ENCODE results near the gene USP44. TPM values are rescaled to one million over a fixed set of nuclear protein-coding genes. Genes with fewer than 3 reads are reported as not detected.

Gene USP44
- total RNA-seq, 1 donor, result 5.2 TPM

- no peak for TF ChIP-seq CTCF (IDR thresholded peaks at IDR 0.05; ENCODE audit: insufficient read depth, low read depth, low read length)
- DNase-seq (ENCODE audit: low read depth), result no peak
These were observed 69.4 kb downstream of the USP44 start for GRCh38 chr12:95481888-95482287.

GRCh38 chr12:95481072-95481471, 70.2 kb downstream of the USP44 start:
- TF ChIP-seq CTCF (IDR thresholded peaks at IDR 0.05; ENCODE audit: insufficient read depth, low read depth, low read length), result no peak
- no peak for DNase-seq (ENCODE audit: low read depth)
- H3K4me3 ChIP-seq (ENCODE audit: low read depth, low read length), result no peak overlapping the region

More at GRCh38 chr12:95481888-95482287, 69.4 kb downstream of the USP44 start:
- H3K4me3 ChIP-seq (ENCODE audit: low read depth, low read length), result no peak overlapping the region

- TF ChIP-seq CTCF (IDR thresholded peaks at IDR 0.05; ENCODE audit: insufficient read depth, low read depth, low read length), result no peak
- H3K4me3 ChIP-seq (ENCODE audit: low read depth, low read length), result no peak overlapping the region
- DNase-seq (ENCODE audit: low read depth), result peak; percentile 65
These were observed 71.0 kb downstream of the USP44 start for GRCh38 chr12:95480230-95480629.

GRCh38 chr12:95474660-95474958, 76.7 kb downstream of the USP44 start:
- peak overlapping the region; percentile 91 for H3K4me3 ChIP-seq (ENCODE audit: low read depth, low read length)
- TF ChIP-seq CTCF (IDR thresholded peaks at IDR 0.05; ENCODE audit: insufficient read depth, low read depth, low read length), result no peak
- DNase-seq (ENCODE audit: low read depth), result peak; percentile 13

GRCh38 chr12:95473884-95474659, 77.2 kb downstream of the USP44 start, which contains the start of gene METAP2:
METAP2 (plus strand) TSS chr12:95474152; CDS start chr12:95474180, 28 bp downstream.
- peak; percentile 96 for DNase-seq (ENCODE audit: low read depth)
- TF ChIP-seq CTCF (IDR thresholded peaks at IDR 0.05; ENCODE audit: insufficient read depth, low read depth, low read length), result no peak
- H3K4me3 ChIP-seq (ENCODE audit: low read depth, low read length), result peak within 1 kb of the TSS; percentile 91

- TF ChIP-seq CTCF (IDR thresholded peaks at IDR 0.05; ENCODE audit: insufficient read depth, low read depth, low read length), result no peak
- peak; percentile 59 for DNase-seq (ENCODE audit: low read depth)
- H3K4me3 ChIP-seq (ENCODE audit: low read depth, low read length), result peak overlapping the region; percentile 91
These were observed 77.9 kb downstream of the USP44 start for GRCh38 chr12:95473231-95473883.
